GM23248 (cell line): Measurements from ENCODE around the gene ASXL2. TPM values are rescaled to one million over a fixed set of nuclear protein-coding genes. Genes with fewer than 3 reads are reported as not detected.

Experiments
- DNase-seq: peaks from one replicate; pipeline ENCODE4 v3.0.0-alpha.2; 2015
- H2AFZ ChIP-seq: fragments of 200-600 bp; sonication (generic); 2 replicates; pipeline ENCODE4 v1.6.1; 2016; ENCODE audit warnings: antibody characterized with exemption
- H3F3A ChIP-seq: fragments of 200-600 bp; sonication (generic); 2 replicates; pipeline ENCODE4 v1.6.1; 2016; ENCODE audit warnings: mild to moderate bottlenecking, antibody characterized with exemption, mixed run types; ENCODE audit not compliant: insufficient read depth
- H3K27ac ChIP-seq: fragments of 200-600 bp; sonication (generic); 2 replicates; pipeline ENCODE4 v1.5.1; 2016; ENCODE audit warnings: mild to moderate bottlenecking
- H3K27me3 ChIP-seq: fragments of 200-600 bp; sonication (generic); replicated peaks from 2 replicates; pipeline ENCODE4 v1.6.1; 2016; ENCODE audit warnings: mild to moderate bottlenecking; ENCODE audit not compliant: insufficient read depth
- H3K36me3 ChIP-seq: fragments of 200-600 bp; sonication (generic); 2 replicates; pipeline ENCODE4 v1.6.1; 2016; ENCODE audit warnings: low read depth, mild to moderate bottlenecking
- H3K4me1 ChIP-seq: fragments of 200-600 bp; sonication (generic); 2 replicates; pipeline ENCODE4 v1.6.1; 2016; ENCODE audit warnings: mild to moderate bottlenecking; ENCODE audit not compliant: insufficient read depth
- H3K4me2 ChIP-seq: fragments of 200-600 bp; sonication (generic); one replicate; pipeline ENCODE4 v1.6.1; 2016; ENCODE audit warnings: mild to moderate bottlenecking; ENCODE audit not compliant: unreplicated experiment
- H3K4me3 ChIP-seq: fragments of 200-600 bp; sonication (generic); 2 replicates; pipeline ENCODE4 v1.5.1; 2016; ENCODE audit warnings: mild to moderate bottlenecking
- H3K79me2 ChIP-seq: fragments of 200-600 bp; sonication (generic); 2 replicates; pipeline ENCODE4 v1.6.1; 2016; ENCODE audit warnings: mild to moderate bottlenecking; ENCODE audit not compliant: insufficient read depth
- H3K9ac ChIP-seq: fragments of 200-600 bp; sonication (generic); 2 replicates; pipeline ENCODE4 v1.6.1; 2016; ENCODE audit warnings: mild to moderate bottlenecking
- H3K9me2 ChIP-seq: fragments of 200-600 bp; sonication (generic); 2 replicates; pipeline ENCODE4 v1.6.1; 2016; ENCODE audit warnings: mixed run types, mild to moderate bottlenecking, moderate library complexity; ENCODE audit not compliant: insufficient read depth
- H3K9me3 ChIP-seq: fragments of 200-600 bp; sonication (generic); one replicate; pipeline ENCODE4 v1.6.1; 2017; ENCODE audit warnings: low read depth
- H4K20me1 ChIP-seq: fragments of 200-600 bp; sonication (generic); 2 replicates; pipeline ENCODE4 v1.6.0; 2016; ENCODE audit not compliant: insufficient read depth
- EZH2 ChIP-seq: fragments of 200-600 bp; sonication (generic); IDR thresholded peaks from 2 replicates; pipeline ENCODE4 v1.6.1; 2018; ENCODE audit warnings: antibody characterized with exemption, mild to moderate bottlenecking; ENCODE audit not compliant: insufficient read depth, poor library complexity, severe bottlenecking
- EZH2phosphoT487 ChIP-seq: fragments of 200-600 bp; sonication (generic); IDR thresholded peaks from 2 replicates; pipeline ENCODE4 v1.6.1; 2018; ENCODE audit warnings: antibody characterized with exemption, moderate library complexity, mild to moderate bottlenecking, low read depth; ENCODE audit not compliant: insufficient read depth
- whole genome bisulfite sequencing, 2 experiments: methylation state at CpG; one replicate each; pipeline ENCODE4 v1.1.6; 2015 to 2017; ENCODE audit warnings: low lambda C conversion rate in 2 of 2, low coverage in 1 of 2; ENCODE audit errors: missing lambda C conversion rate in 2 of 2; 5-methylcytosine and 5-hydroxymethylcytosine counted together
- in situ Hi-C: fragments of 300-500 bp; cut with MboI; formaldehyde crosslinking; loops from 2 replicates; pipeline ENCODE4 v1.15.0; 2020
- polyA plus RNA-seq: library from polyadenylated mRNA; unstranded; fragments of >200 nt; fragmentation: Nextera tagmentation; extraction: Ambion mirVana; gene quantifications from 2 replicates; pipeline ENCODE4 v1.2.1, GENCODE V29; 2016
- total RNA-seq: library from RNA; depleted of rRNA; stranded (reverse); fragments of >200 nt; shearing (Covaris generic); gene quantifications from 2 replicates; pipeline ENCODE4 v1.2.3, GENCODE V29; 2014

Gene ASXL2
- total and polyA plus RNA-seq, 2 experiments from 2014 or later: 4.5 to 9.5 TPM

GRCh38 chr2:25743132-25743830, 135.0 kb downstream of the ASXL2 start:
- Histone ChIP-seq H3K27me3 (no peaks in the 10 kb centered on the region), H3K9ac (no peak overlapping the region), H3K9me3 (no peaks in the 10 kb centered on the region), H3K9me2 (no peaks in the 10 kb centered on the region), H3K36me3 (peaks cover 12% of the 10 kb centered on the region), H3K79me2 (no peaks in the 10 kb centered on the region), H3K4me1 (no peaks in the 10 kb centered on the region), H4K20me1 (no peaks in the 10 kb centered on the region), H2AFZ (no peak overlapping the region), H3K27ac (no peak overlapping the region), H3K4me2 (no peak overlapping the region), H3K4me3 (no peak overlapping the region), H3F3A (no peaks in the 10 kb centered on the region)
- TF ChIP-seq EZH2 (no peak), EZH2phosphoT487 (no peak)
- DNase-seq: no peak
- in situ Hi-C loops: no loop called here
- WGBS, 2 experiments: 76 to 77% methylated on average over 5 of the region's 5 CpGs

- TF ChIP-seq EZH2 (no peak), EZH2phosphoT487 (no peak)
- in situ Hi-C loops: no loop called here
- H3K27me3 ChIP-seq: no peaks in the 10 kb centered on the region
- no peak overlapping the region for H2AFZ ChIP-seq
- H4K20me1 ChIP-seq: no peaks in the 10 kb centered on the region
- H3K9ac ChIP-seq: no peak overlapping the region
- no peaks in the 10 kb centered on the region for H3K79me2 ChIP-seq
- H3K9me3 ChIP-seq: no peaks in the 10 kb centered on the region
- no peak overlapping the region for H3K4me2 ChIP-seq
- no peaks in the 10 kb centered on the region for H3K4me1 ChIP-seq
- no peak overlapping the region for H3K27ac ChIP-seq
- DNase-seq: no peak
- 100% methylated on average over 1 of the region's 1 CpG for WGBS, 2 experiments
- peaks cover 8% of the 10 kb centered on the region for H3K36me3 ChIP-seq
- H3K4me3 ChIP-seq: no peak overlapping the region
- no peaks in the 10 kb centered on the region for H3F3A ChIP-seq
- no peaks in the 10 kb centered on the region for H3K9me2 ChIP-seq
Measured at GRCh38 chr2:25742501-25742900, 135.8 kb downstream of the ASXL2 start.

GRCh38 chr2:25740810-25741381, 137.4 kb downstream of the ASXL2 start:
- Histone ChIP-seq H2AFZ (no peak overlapping the region), H3K9me2 (no peaks in the 10 kb centered on the region), H3K36me3 (peaks cover 8% of the 10 kb centered on the region; the same call in 1 of the 2 replicates), H3K4me3 (no peak overlapping the region), H3K4me2 (no peak overlapping the region), H3K27me3 (no peaks in the 10 kb centered on the region), H3K4me1 (no peaks in the 10 kb centered on the region), H3K9ac (no peak overlapping the region), H3K9me3 (no peaks in the 10 kb centered on the region), H3K79me2 (no peaks in the 10 kb centered on the region), H4K20me1 (no peaks in the 10 kb centered on the region), H3K27ac (no peak overlapping the region), H3F3A (no peaks in the 10 kb centered on the region)
- no peak for DNase-seq
- no peak for TF ChIP-seq EZH2phosphoT487
- no peak for TF ChIP-seq EZH2
- WGBS, 2 experiments: 54 to 59% methylated on average over 6 of the region's 6 CpGs
- in situ Hi-C loops: no loop called here

GRCh38 chr2:25738383-25739343, 139.6 kb downstream of the ASXL2 start:
- WGBS, 2 experiments: 98 to 99% methylated on average over 3 of the region's 3 CpGs
- no peak for DNase-seq
- Histone ChIP-seq H3K27me3 (no peaks in the 10 kb centered on the region), H3F3A (no peaks in the 10 kb centered on the region), H3K4me1 (no peaks in the 10 kb centered on the region), H3K9ac (no peak overlapping the region), H3K36me3 (peaks cover 8% of the 10 kb centered on the region; the same call in 1 of the 2 replicates), H3K27ac (no peak overlapping the region), H3K4me3 (no peak overlapping the region), H2AFZ (no peak overlapping the region), H3K9me3 (no peaks in the 10 kb centered on the region), H3K79me2 (no peaks in the 10 kb centered on the region), H4K20me1 (no peaks in the 10 kb centered on the region), H3K4me2 (no peak overlapping the region), H3K9me2 (no peaks in the 10 kb centered on the region)
- in situ Hi-C loops: no loop called here
- TF ChIP-seq EZH2 (no peak), EZH2phosphoT487 (no peak)
